ENCODE results near the gene GRK5.

GRCh38 chr10:119191881-119192280 is 15.5 kb upstream of the GRK5 start:
- TF ChIP-seq CTCF (conservative IDR thresholded peaks at IDR 0.05; ENCODE audit: low read depth, low read length): no peak
- no peak for TF ChIP-seq EZH2 (IDR thresholded peaks at IDR 0.05; ENCODE audit: low read length, unreplicated experiment)
- TF ChIP-seq EZH2phosphoT487 (IDR thresholded peaks at IDR 0.05; ENCODE audit: borderline replicate concordance, low read length): no peak
